H9 (cell line): ENCODE data around the gene RANBP3. TPM values are rescaled to one million over a fixed set of nuclear protein-coding genes. Genes with fewer than 3 reads are reported as not detected.

Experiments
- DNase-seq: peaks from one replicate; pipeline ENCODE4 v3.0.0-alpha.2; 2017
- H2AFZ ChIP-seq: one replicate; pipeline ENCODE4 v1.6.1; 2013; ENCODE audit warnings: mild to moderate bottlenecking, low read length, control low read depth, moderate library complexity
- H2AK5ac ChIP-seq: 2 replicates; pipeline ENCODE4 v1.6.1; 2013; ENCODE audit warnings: low read length, control low read depth, mixed read lengths; ENCODE audit not compliant: insufficient read length
- H2BK120ac ChIP-seq: one replicate; pipeline ENCODE4 v1.6.1; 2013; ENCODE audit warnings: low read depth, mild to moderate bottlenecking, low read length, control low read depth, inconsistent platforms; ENCODE audit not compliant: poor library complexity, severe bottlenecking
- H2BK12ac ChIP-seq: 2 replicates; pipeline ENCODE4 v1.6.1; 2013; ENCODE audit warnings: low read length, control low read depth, mixed read lengths, low read depth; ENCODE audit not compliant: insufficient read length
- H2BK15ac ChIP-seq: 2 replicates; pipeline ENCODE4 v1.6.1; 2013; ENCODE audit warnings: low read depth, low read length, control low read depth
- H2BK20ac ChIP-seq: one replicate; pipeline ENCODE4 v1.6.1; 2013; ENCODE audit warnings: low read depth, mild to moderate bottlenecking, low read length, control low read depth, inconsistent platforms; ENCODE audit not compliant: poor library complexity, severe bottlenecking
- H2BK5ac ChIP-seq: 2 replicates; pipeline ENCODE4 v1.6.1; 2013; ENCODE audit warnings: low read length, control low read depth, mixed read lengths; ENCODE audit not compliant: insufficient read length
- H3K14ac ChIP-seq: 2 replicates; pipeline ENCODE4 v1.6.1; 2013; ENCODE audit warnings: low read length, control low read depth; ENCODE audit not compliant: insufficient read depth
- H3K18ac ChIP-seq: 2 replicates; pipeline ENCODE4 v1.6.1; 2013; ENCODE audit warnings: low read depth, mild to moderate bottlenecking, mixed read lengths, low read length, control low read depth; ENCODE audit not compliant: insufficient read length
- H3K23ac ChIP-seq: 2 replicates; pipeline ENCODE4 v1.6.1; 2013; ENCODE audit warnings: low read length, control low read depth, mixed read lengths, low read depth; ENCODE audit not compliant: insufficient read length
- H3K23me2 ChIP-seq: 2 replicates; pipeline ENCODE4 v1.6.1; 2013; ENCODE audit warnings: low read depth, mild to moderate bottlenecking, mixed read lengths, low read length, control low read depth; ENCODE audit not compliant: insufficient read length, poor library complexity, severe bottlenecking
- H3K27ac ChIP-seq: 2 replicates; pipeline ENCODE4 v1.5.1; 2013; ENCODE audit warnings: low read length, control low read depth, mixed read lengths, low read depth; ENCODE audit not compliant: insufficient read length
- H3K27me3 ChIP-seq: 2 replicates; pipeline ENCODE4 v1.6.1; 2013; ENCODE audit warnings: low read length, control low read depth, inconsistent platforms; ENCODE audit not compliant: insufficient read depth
- H3K4ac ChIP-seq: 2 replicates; pipeline ENCODE4 v1.6.1; 2013; ENCODE audit warnings: low read depth, mild to moderate bottlenecking, control low read depth, inconsistent platforms, low read length, moderate library complexity
- H3K4me1 ChIP-seq: 2 replicates; pipeline ENCODE4 v1.6.1; 2013; ENCODE audit warnings: low read length, control low read depth, inconsistent platforms; ENCODE audit not compliant: insufficient read depth
- H3K4me2 ChIP-seq: 2 replicates; pipeline ENCODE4 v1.6.1; 2013; ENCODE audit warnings: low read length, control low read depth, mixed read lengths; ENCODE audit not compliant: insufficient read length, insufficient read depth
- H3K56ac ChIP-seq: 2 replicates; pipeline ENCODE4 v1.6.1; 2013; ENCODE audit warnings: low read depth, mild to moderate bottlenecking, mixed read lengths, low read length, control low read depth; ENCODE audit not compliant: insufficient read length
- H3K79me1 ChIP-seq: 2 replicates; pipeline ENCODE4 v1.6.1; 2013; ENCODE audit warnings: low read depth, mild to moderate bottlenecking, moderate library complexity, low read length, control low read depth, inconsistent platforms; ENCODE audit not compliant: insufficient read depth, poor library complexity, severe bottlenecking
- H3K79me2 ChIP-seq: 2 replicates; pipeline ENCODE4 v1.6.1; 2013; ENCODE audit warnings: low read length, control low read depth, inconsistent platforms; ENCODE audit not compliant: insufficient read depth
- H3K9ac ChIP-seq: 2 replicates; pipeline ENCODE4 v1.6.1; 2013; ENCODE audit warnings: low read length, control low read depth, mixed read lengths; ENCODE audit not compliant: insufficient read length; ENCODE audit errors: extremely low read depth
- H3K9me3 ChIP-seq: one replicate; pipeline ENCODE4 v1.6.1; 2013; ENCODE audit warnings: low read depth, low read length, inconsistent platforms; ENCODE audit not compliant: control insufficient read depth
- H3T11ph ChIP-seq: one replicate; pipeline ENCODE4 v1.6.1; 2013; ENCODE audit warnings: mild to moderate bottlenecking, low read length, control low read depth, inconsistent platforms
- H4K20me1 ChIP-seq: one replicate; pipeline ENCODE4 v1.6.1; 2013; ENCODE audit not compliant: control insufficient read depth, insufficient read length, insufficient read depth
- H4K5ac ChIP-seq: 2 replicates; pipeline ENCODE4 v1.6.1; 2013; ENCODE audit warnings: low read depth, mild to moderate bottlenecking, mixed read lengths, low read length, control low read depth; ENCODE audit not compliant: insufficient read length
- H4K8ac ChIP-seq: replicated peaks from 2 replicates; pipeline ENCODE4 v1.6.1; 2013; ENCODE audit warnings: low read length, control low read depth, mixed read lengths, low read depth; ENCODE audit not compliant: insufficient read length
- H4K91ac ChIP-seq: 2 replicates; pipeline ENCODE4 v1.6.1; 2013; ENCODE audit warnings: low read depth, mild to moderate bottlenecking, moderate library complexity, mixed read lengths, low read length, control low read depth; ENCODE audit not compliant: insufficient read length
- H3K27ac Mint-ChIP-seq, 3 experiments: 2 replicates in 2 of 3; 3 replicates in 1 of 3; pipeline ENCODE4 v1.8.0; 2020 to 2021; ENCODE audit warnings: mixed read lengths in 3 of 3, mild to moderate bottlenecking in 1 of 3, moderate library complexity in 1 of 3
- H3K27me3 Mint-ChIP-seq: 2 replicates; pipeline ENCODE4 v1.8.0; 2021; ENCODE audit warnings: low read depth, mild to moderate bottlenecking, moderate library complexity, mixed read lengths
- H3K36me3 Mint-ChIP-seq, 3 experiments: 2 replicates in 2 of 3; 3 replicates in 1 of 3; pipeline ENCODE4 v1.8.0; 2020 to 2021; ENCODE audit warnings: low read depth in 3 of 3, mixed read lengths in 3 of 3; ENCODE audit not compliant: insufficient read depth in 1 of 3
- H3K4me1 Mint-ChIP-seq, 2 experiments: 2 replicates each; pipeline ENCODE4 v1.8.0; 2020; ENCODE audit warnings: mixed read lengths in 2 of 2
- H3K4me3 Mint-ChIP-seq, 2 experiments: 2 replicates in 1 of 2; 3 replicates in 1 of 2; pipeline ENCODE4 v1.8.0; 2020 to 2021; ENCODE audit warnings: mild to moderate bottlenecking in 2 of 2, mixed read lengths in 2 of 2, moderate library complexity in 1 of 2
- H3K9me3 Mint-ChIP-seq, 2 experiments: 2 replicates in 1 of 2; 3 replicates in 1 of 2; pipeline ENCODE4 v1.8.0; 2020; ENCODE audit warnings: mild to moderate bottlenecking in 2 of 2, mixed read lengths in 2 of 2, moderate library complexity in 1 of 2
- WGBS: extraction: QIAGEN DNeasy Blood & Tissue Kit; methylation state at CpG from one replicate; pipeline ENCODE4 v1.1.7; 2013; ENCODE audit warnings: missing lambda C conversion rate, low lambda C conversion rate, mixed read lengths; ENCODE audit not compliant: insufficient read length; ENCODE audit errors: extremely low coverage; 5-methylcytosine and 5-hydroxymethylcytosine counted together
- total RNA-seq: library from RNA; stranded (reverse); gene quantifications from 2 replicates; pipeline ENCODE4 v1.2.1, GENCODE V29; 2021
- TF ChIP-seq, protein P1 (sequence below): fragments of 200-600 bp; sonication (generic); conservative IDR thresholded peaks from 3 replicates; pipeline ENCODE4 v1.8.0; 2021; ENCODE audit warnings: antibody characterized with exemption, mild to moderate bottlenecking

RANBP3 gene
- total RNA-seq, 1 experiment from 2014 or later, result 86.5 TPM

GRCh38 chr19:5940260-5941208 lies 37.4 kb downstream of the RANBP3 start:
- Histone ChIP-seq H2BK5ac (no peak overlapping the region), H3K79me2 (no peaks in the 10 kb centered on the region; the same call in 1 of the 2 replicates), H2BK15ac (no peak overlapping the region), H4K8ac (no peak overlapping the region), H4K20me1 (no peaks in the 10 kb centered on the region), H3K27ac (no peak overlapping the region), H3K9ac (no peak overlapping the region), H3K27me3 (no peaks in the 10 kb centered on the region), H2AK5ac (no peak overlapping the region), H3K9me3 (no peaks in the 10 kb centered on the region), H3K4me1 (no peaks in the 10 kb centered on the region), H3K4me2 (no peak overlapping the region), H3K4ac (no peak overlapping the region), H3K23ac (no peak overlapping the region), H3T11ph (no peak overlapping the region), H2AFZ (no peak overlapping the region), H2BK120ac (no peak overlapping the region), H3K14ac (no peak overlapping the region), H4K91ac (no peak overlapping the region), H3K56ac (no peak overlapping the region), H3K79me1 (peaks cover 2% of the 10 kb centered on the region), H3K18ac (no peak overlapping the region), H4K5ac (no peak overlapping the region), H2BK12ac (no peak overlapping the region), H2BK20ac (no peak overlapping the region), H3K23me2 (no peaks in the 10 kb centered on the region)
- Mint-ChIP-seq H3K4me1 (peaks cover 4 to 13% of the 10 kb centered on the region in 2 experiments; a peak in 3 of 4 replicates), H3K9me3 (no peaks in the 10 kb centered on the region), H3K27ac (no peak overlapping the region), H3K4me3 (no peak overlapping the region), H3K27me3 (no peaks in the 10 kb centered on the region), H3K36me3 (peaks cover 9 to 48% (median 47%) of the 10 kb centered on the region in 3 experiments; a peak in 6 of 7 replicates)
- TF ChIP-seq, protein P1, sequence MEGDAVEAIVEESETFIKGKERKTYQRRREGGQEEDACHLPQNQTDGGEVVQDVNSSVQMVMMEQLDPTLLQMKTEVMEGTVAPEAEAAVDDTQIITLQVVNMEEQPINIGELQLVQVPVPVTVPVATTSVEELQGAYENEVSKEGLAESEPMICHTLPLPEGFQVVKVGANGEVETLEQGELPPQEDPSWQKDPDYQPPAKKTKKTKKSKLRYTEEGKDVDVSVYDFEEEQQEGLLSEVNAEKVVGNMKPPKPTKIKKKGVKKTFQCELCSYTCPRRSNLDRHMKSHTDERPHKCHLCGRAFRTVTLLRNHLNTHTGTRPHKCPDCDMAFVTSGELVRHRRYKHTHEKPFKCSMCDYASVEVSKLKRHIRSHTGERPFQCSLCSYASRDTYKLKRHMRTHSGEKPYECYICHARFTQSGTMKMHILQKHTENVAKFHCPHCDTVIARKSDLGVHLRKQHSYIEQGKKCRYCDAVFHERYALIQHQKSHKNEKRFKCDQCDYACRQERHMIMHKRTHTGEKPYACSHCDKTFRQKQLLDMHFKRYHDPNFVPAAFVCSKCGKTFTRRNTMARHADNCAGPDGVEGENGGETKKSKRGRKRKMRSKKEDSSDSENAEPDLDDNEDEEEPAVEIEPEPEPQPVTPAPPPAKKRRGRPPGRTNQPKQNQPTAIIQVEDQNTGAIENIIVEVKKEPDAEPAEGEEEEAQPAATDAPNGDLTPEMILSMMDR, result no peak
- no peak for DNase-seq
- no CpG with 5 or more reads among the region's 21 CpGs for WGBS
